Mesendoderm (in vitro differentiated cells): Measurements from ENCODE around the gene SLC2A4.

Source experiments
- DNase-seq: peaks from one replicate; pipeline ENCODE4 v3.0.0; 2013
- H2AK5ac ChIP-seq: 2 replicates; pipeline ENCODE4 v1.6.1; 2013; ENCODE audit warnings: low read length, inconsistent platforms
- H2BK120ac ChIP-seq: 2 replicates; pipeline ENCODE4 v1.6.1; 2013; ENCODE audit warnings: low read depth, mild to moderate bottlenecking, low read length, moderate library complexity, mixed read lengths
- H2BK15ac ChIP-seq: replicated peaks from 2 replicates; pipeline ENCODE4 v1.6.1; 2013; ENCODE audit warnings: low read depth, mild to moderate bottlenecking, moderate library complexity
- H2BK5ac ChIP-seq: 2 replicates; pipeline ENCODE4 v1.6.1; 2013; ENCODE audit warnings: low read length, inconsistent platforms
- H3K18ac ChIP-seq: 2 replicates; pipeline ENCODE4 v1.6.1; 2013; ENCODE audit warnings: mild to moderate bottlenecking, low read length, mixed read lengths
- H3K23ac ChIP-seq: one replicate; pipeline ENCODE4 v1.6.1; 2013; ENCODE audit warnings: low read length
- H3K27ac ChIP-seq: 2 replicates; pipeline ENCODE4 v1.5.1; 2013; ENCODE audit warnings: low read depth, mild to moderate bottlenecking, inconsistent platforms, low read length, moderate library complexity
- H3K27me3 ChIP-seq: 2 replicates; pipeline ENCODE4 v1.6.1; 2013; ENCODE audit warnings: low read length, control low read depth, mild to moderate bottlenecking, inconsistent platforms; ENCODE audit not compliant: insufficient read depth, poor library complexity
- H3K36me3 ChIP-seq: 2 replicates; pipeline ENCODE4 v1.6.1; 2013; ENCODE audit warnings: low read length, inconsistent platforms; ENCODE audit not compliant: control insufficient read depth, insufficient read depth
- H3K4ac ChIP-seq: one replicate; pipeline ENCODE4 v1.6.1; 2013; ENCODE audit warnings: low read depth, mild to moderate bottlenecking, low read length, moderate library complexity
- H3K4me1 ChIP-seq: 2 replicates; pipeline ENCODE4 v1.6.1; 2013; ENCODE audit warnings: low read depth, low read length, inconsistent platforms; ENCODE audit not compliant: control insufficient read depth
- H3K4me2 ChIP-seq: 2 replicates; pipeline ENCODE4 v1.6.1; 2013; ENCODE audit warnings: low read length
- H3K4me3 ChIP-seq: 2 replicates; pipeline ENCODE4 v1.5.1; 2013; ENCODE audit warnings: mild to moderate bottlenecking, low read length
- H3K56ac ChIP-seq: one replicate; pipeline ENCODE4 v1.6.1; 2013; ENCODE audit warnings: low read length
- H3K79me1 ChIP-seq: 2 replicates; pipeline ENCODE4 v1.6.1; 2013; ENCODE audit warnings: low read length, inconsistent platforms
- H3K79me2 ChIP-seq: 2 replicates; pipeline ENCODE4 v1.6.1; 2013; ENCODE audit warnings: mild to moderate bottlenecking, low read length; ENCODE audit not compliant: control insufficient read depth, insufficient read depth
- H3K9ac ChIP-seq: 2 replicates; pipeline ENCODE4 v1.6.1; 2013; ENCODE audit warnings: low read length, inconsistent platforms
- H4K5ac ChIP-seq: one replicate; pipeline ENCODE4 v1.6.1; 2013; ENCODE audit warnings: low read length
- H4K8ac ChIP-seq: one replicate; pipeline ENCODE4 v1.6.1; 2013; ENCODE audit warnings: low read depth, mild to moderate bottlenecking, control low read depth, low read length, moderate library complexity
- WGBS: extraction: QIAGEN DNeasy Blood & Tissue Kit; methylation state at CpG from one replicate; pipeline ENCODE4 v1.1.7; 2013; ENCODE audit warnings: low lambda C conversion rate, missing lambda C conversion rate; ENCODE audit not compliant: insufficient coverage; ENCODE audit errors: extremely low coverage; 5-methylcytosine and 5-hydroxymethylcytosine counted together

SLC2A4 gene

GRCh38 chr17:7284911-7285310 is 3.4 kb downstream of the SLC2A4 start:
- H3K36me3 ChIP-seq: no peaks in the 10 kb centered on the region
- no peak overlapping the region for H3K18ac ChIP-seq
- no peak overlapping the region for H3K56ac ChIP-seq
- no peak overlapping the region for H4K8ac ChIP-seq
- H2BK120ac ChIP-seq: no peak overlapping the region
- no peak overlapping the region for H3K4me3 ChIP-seq
- H3K9ac ChIP-seq: no peak overlapping the region
- no peaks in the 10 kb centered on the region for H3K27me3 ChIP-seq
- no peak overlapping the region for H2BK5ac ChIP-seq
- H3K4ac ChIP-seq: no peak overlapping the region
- H2AK5ac ChIP-seq: no peak overlapping the region
- no peak overlapping the region for H4K5ac ChIP-seq
- no CpG with 5 or more reads among the region's 16 CpGs for WGBS
- H2BK15ac ChIP-seq: no peak overlapping the region
- H3K23ac ChIP-seq: no peak overlapping the region
- no peak overlapping the region for H3K4me2 ChIP-seq
- no peak for DNase-seq
- no peaks in the 10 kb centered on the region for H3K79me2 ChIP-seq
- no peaks in the 10 kb centered on the region for H3K4me1 ChIP-seq
- H3K27ac ChIP-seq: no peak overlapping the region
- no peaks in the 10 kb centered on the region for H3K79me1 ChIP-seq

- no peaks in the 10 kb centered on the region for H3K79me1 ChIP-seq
- no peak overlapping the region for H4K8ac ChIP-seq
- H2AK5ac ChIP-seq: no peak overlapping the region
- DNase-seq: no peak
- no peaks in the 10 kb centered on the region for H3K36me3 ChIP-seq
- H4K5ac ChIP-seq: no peak overlapping the region
- H2BK5ac ChIP-seq: no peak overlapping the region
- no peak overlapping the region for H2BK120ac ChIP-seq
- H3K4ac ChIP-seq: no peak overlapping the region
- H3K4me3 ChIP-seq: no peak overlapping the region
- H3K4me1 ChIP-seq: no peaks in the 10 kb centered on the region
- WGBS: no CpG with 5 or more reads among the region's 12 CpGs
- no peaks in the 10 kb centered on the region for H3K27me3 ChIP-seq
- H3K79me2 ChIP-seq: no peaks in the 10 kb centered on the region
- H3K23ac ChIP-seq: no peak overlapping the region
- H3K27ac ChIP-seq: no peak overlapping the region
- no peak overlapping the region for H3K56ac ChIP-seq
- no peak overlapping the region for H3K4me2 ChIP-seq
- H3K9ac ChIP-seq: no peak overlapping the region
- no peak overlapping the region for H3K18ac ChIP-seq
- H2BK15ac ChIP-seq: no peak overlapping the region
Measured at GRCh38 chr17:7285679-7286078, 4.2 kb downstream of the SLC2A4 start.

GRCh38 chr17:7289256-7290032 is 7.9 kb downstream of the SLC2A4 start:
- no peak for DNase-seq
- H2BK5ac ChIP-seq: no peak overlapping the region

GRCh38 chr17:7290166-7290565 is 8.6 kb downstream of the SLC2A4 start:
- Histone ChIP-seq H3K9ac (no peak overlapping the region), H3K27me3 (no peaks in the 10 kb centered on the region), H3K4ac (no peak overlapping the region), H4K5ac (no peak overlapping the region), H2BK15ac (no peak overlapping the region), H3K27ac (no peak overlapping the region), H2BK5ac (no peak overlapping the region), H3K4me1 (no peaks in the 10 kb centered on the region), H3K79me1 (no peaks in the 10 kb centered on the region), H2BK120ac (no peak overlapping the region), H3K56ac (no peak overlapping the region), H3K36me3 (no peaks in the 10 kb centered on the region), H3K4me2 (no peak overlapping the region), H3K18ac (no peak overlapping the region), H3K4me3 (no peak overlapping the region), H4K8ac (no peak overlapping the region), H3K23ac (no peak overlapping the region), H2AK5ac (no peak overlapping the region), H3K79me2 (no peaks in the 10 kb centered on the region)
- DNase-seq: no peak
- WGBS: no CpG with 5 or more reads among the region's 19 CpGs

More at GRCh38 chr17:7289256-7290032, 7.9 kb downstream of the SLC2A4 start:
- H3K27me3 ChIP-seq: no peaks in the 10 kb centered on the region
- H3K4me2 ChIP-seq: no peak overlapping the region
- H3K9ac ChIP-seq: no peak overlapping the region
- no peak overlapping the region for H3K27ac ChIP-seq
- H3K4ac ChIP-seq: no peak overlapping the region
- H4K5ac ChIP-seq: no peak overlapping the region
- no peaks in the 10 kb centered on the region for H3K79me2 ChIP-seq
- H3K36me3 ChIP-seq: no peaks in the 10 kb centered on the region
- H3K4me3 ChIP-seq: no peak overlapping the region
- no peak overlapping the region for H3K18ac ChIP-seq
- no peak overlapping the region for H3K56ac ChIP-seq
- H2AK5ac ChIP-seq: no peak overlapping the region
- H3K79me1 ChIP-seq: no peaks in the 10 kb centered on the region
- no peak overlapping the region for H4K8ac ChIP-seq
- H3K4me1 ChIP-seq: no peaks in the 10 kb centered on the region
- H3K23ac ChIP-seq: no peak overlapping the region
- WGBS: no CpG with 5 or more reads among the region's 18 CpGs
- no peak overlapping the region for H2BK120ac ChIP-seq
- H2BK15ac ChIP-seq: no peak overlapping the region

GRCh38 chr17:7290685-7291084 is 9.2 kb downstream of the SLC2A4 start:
- no peak overlapping the region for H3K4me2 ChIP-seq
- no peak overlapping the region for H3K4me3 ChIP-seq
- no CpG with 5 or more reads among the region's 11 CpGs for WGBS
- H3K23ac ChIP-seq: no peak overlapping the region
- no peak overlapping the region for H3K4ac ChIP-seq
- no peak overlapping the region for H2AK5ac ChIP-seq
- H3K9ac ChIP-seq: no peak overlapping the region
- no peak overlapping the region for H3K18ac ChIP-seq
- H2BK15ac ChIP-seq: no peak overlapping the region
- H3K79me1 ChIP-seq: no peaks in the 10 kb centered on the region
- H2BK5ac ChIP-seq: no peak overlapping the region
- H3K27ac ChIP-seq: no peak overlapping the region
- no peak overlapping the region for H3K56ac ChIP-seq
- no peaks in the 10 kb centered on the region for H3K79me2 ChIP-seq
- H4K8ac ChIP-seq: no peak overlapping the region
- no peaks in the 10 kb centered on the region for H3K4me1 ChIP-seq
- no peaks in the 10 kb centered on the region for H3K36me3 ChIP-seq
- H4K5ac ChIP-seq: no peak overlapping the region
- H2BK120ac ChIP-seq: no peak overlapping the region
- DNase-seq: no peak
- H3K27me3 ChIP-seq: peaks cover under 1% of the 10 kb centered on the region

- Histone ChIP-seq H3K79me1 (no peaks in the 10 kb centered on the region), H3K18ac (no peak overlapping the region), H3K9ac (no peak overlapping the region), H3K23ac (no peak overlapping the region), H3K4me2 (no peak overlapping the region), H3K27me3 (peaks cover 4% of the 10 kb centered on the region), H2BK15ac (no peak overlapping the region), H4K5ac (no peak overlapping the region), H3K4ac (no peak overlapping the region), H3K56ac (no peak overlapping the region), H2BK5ac (no peak overlapping the region), H3K36me3 (no peaks in the 10 kb centered on the region), H3K27ac (no peak overlapping the region), H3K79me2 (no peaks in the 10 kb centered on the region), H3K4me3 (no peak overlapping the region), H2BK120ac (no peak overlapping the region), H2AK5ac (no peak overlapping the region), H3K4me1 (no peaks in the 10 kb centered on the region), H4K8ac (no peak overlapping the region)
- no peak for DNase-seq
- WGBS: no CpG with 5 or more reads among the region's 2 CpGs
Measured at GRCh38 chr17:7292194-7292593, 10.7 kb downstream of the SLC2A4 start.
